ENCODE results near the gene TLDC2.

TLDC2 gene

GRCh38 chr20:36920334-36920730 is 44.4 kb downstream of the TLDC2 start:
- H3K27ac ChIP-seq (ENCODE audit: poor library complexity, severe bottlenecking) = no peak overlapping the region
- no peaks in the 10 kb centered on the region for H3K27me3 ChIP-seq (ENCODE audit: insufficient read depth, poor library complexity, severe bottlenecking)
- no peak for DNase-seq (ENCODE audit: low spot score)
- no peaks in the 10 kb centered on the region for H3K9me3 ChIP-seq (ENCODE audit: severe bottlenecking)
- no peaks in the 10 kb centered on the region for H3K4me1 ChIP-seq (ENCODE audit: insufficient read depth, poor library complexity, severe bottlenecking)
- H3K4me3 ChIP-seq (ENCODE audit: severe bottlenecking) = no peak overlapping the region
- TF ChIP-seq CTCF (IDR thresholded peaks at IDR 0.05; ENCODE audit: poor library complexity, severe bottlenecking) = no peak
- peaks cover 44% of the 10 kb centered on the region for H3K36me3 ChIP-seq (ENCODE audit: low read depth)
- no peak for ATAC-seq (ENCODE audit: low read depth)

- H3K36me3 ChIP-seq (ENCODE audit: low read depth) = peaks cover 50% of the 10 kb centered on the region
- H3K27ac ChIP-seq (ENCODE audit: poor library complexity, severe bottlenecking) = no peak overlapping the region
- no peak for TF ChIP-seq CTCF (IDR thresholded peaks at IDR 0.05; ENCODE audit: poor library complexity, severe bottlenecking)
- H3K4me3 ChIP-seq (ENCODE audit: severe bottlenecking) = no peak overlapping the region
- no peak for ATAC-seq (ENCODE audit: low read depth)
- H3K9me3 ChIP-seq (ENCODE audit: severe bottlenecking) = no peaks in the 10 kb centered on the region
- no peaks in the 10 kb centered on the region for H3K27me3 ChIP-seq (ENCODE audit: insufficient read depth, poor library complexity, severe bottlenecking)
- DNase-seq (ENCODE audit: low spot score) = no peak
- no peaks in the 10 kb centered on the region for H3K4me1 ChIP-seq (ENCODE audit: insufficient read depth, poor library complexity, severe bottlenecking)
Observed at GRCh38 chr20:36924167-36925045, 48.5 kb downstream of the TLDC2 start.

GRCh38 chr20:36925234-36925633 is 49.3 kb downstream of the TLDC2 start:
- no peak for TF ChIP-seq CTCF (IDR thresholded peaks at IDR 0.05; ENCODE audit: poor library complexity, severe bottlenecking)
- DNase-seq (ENCODE audit: low spot score) = no peak

GRCh38 chr20:36926653-36927200 is 50.8 kb downstream of the TLDC2 start:
- no peaks in the 10 kb centered on the region for H3K9me3 ChIP-seq (ENCODE audit: severe bottlenecking)
- H3K27me3 ChIP-seq (ENCODE audit: insufficient read depth, poor library complexity, severe bottlenecking) = no peaks in the 10 kb centered on the region
- H3K4me3 ChIP-seq (ENCODE audit: severe bottlenecking) = no peak overlapping the region
- no peak overlapping the region for H3K27ac ChIP-seq (ENCODE audit: poor library complexity, severe bottlenecking)
- H3K36me3 ChIP-seq (ENCODE audit: low read depth) = peaks cover 68% of the 10 kb centered on the region
- TF ChIP-seq CTCF (IDR thresholded peaks at IDR 0.05; ENCODE audit: poor library complexity, severe bottlenecking) = no peak
- H3K4me1 ChIP-seq (ENCODE audit: insufficient read depth, poor library complexity, severe bottlenecking) = no peaks in the 10 kb centered on the region
- DNase-seq (ENCODE audit: low spot score) = no peak
- ATAC-seq (ENCODE audit: low read depth) = no peak

More at GRCh38 chr20:36925234-36925633, 49.3 kb downstream of the TLDC2 start:
- H3K9me3 ChIP-seq (ENCODE audit: severe bottlenecking) = no peaks in the 10 kb centered on the region
- H3K27me3 ChIP-seq (ENCODE audit: insufficient read depth, poor library complexity, severe bottlenecking) = no peaks in the 10 kb centered on the region
- H3K36me3 ChIP-seq (ENCODE audit: low read depth) = peaks cover 55% of the 10 kb centered on the region
- no peak overlapping the region for H3K27ac ChIP-seq (ENCODE audit: poor library complexity, severe bottlenecking)
- H3K4me1 ChIP-seq (ENCODE audit: insufficient read depth, poor library complexity, severe bottlenecking) = no peaks in the 10 kb centered on the region
- H3K4me3 ChIP-seq (ENCODE audit: severe bottlenecking) = no peak overlapping the region
- no peak for ATAC-seq (ENCODE audit: low read depth)

GRCh38 chr20:36927704-36928103 is 51.8 kb downstream of the TLDC2 start:
- no peak for TF ChIP-seq CTCF (IDR thresholded peaks at IDR 0.05; ENCODE audit: poor library complexity, severe bottlenecking)
- Histone ChIP-seq H3K36me3 (ENCODE audit: low read depth) (peaks cover 73% of the 10 kb centered on the region), H3K4me1 (ENCODE audit: insufficient read depth, poor library complexity, severe bottlenecking) (no peaks in the 10 kb centered on the region), H3K27me3 (ENCODE audit: insufficient read depth, poor library complexity, severe bottlenecking) (no peaks in the 10 kb centered on the region), H3K27ac (ENCODE audit: poor library complexity, severe bottlenecking) (no peak overlapping the region), H3K4me3 (ENCODE audit: severe bottlenecking) (no peak overlapping the region), H3K9me3 (ENCODE audit: severe bottlenecking) (no peaks in the 10 kb centered on the region)
- ATAC-seq (ENCODE audit: low read depth) (no peak), DNase-seq (ENCODE audit: low spot score) (no peak)

Measured in RWPE2 (cell line).